ENCODE data around the gene JADE2.
"Not testable (repeated sequence)": the region's sequence is repeated elsewhere in the genome, so short reads cannot be mapped to it uniquely, and the experiment has no call there.

JADE2 gene

DNA sequence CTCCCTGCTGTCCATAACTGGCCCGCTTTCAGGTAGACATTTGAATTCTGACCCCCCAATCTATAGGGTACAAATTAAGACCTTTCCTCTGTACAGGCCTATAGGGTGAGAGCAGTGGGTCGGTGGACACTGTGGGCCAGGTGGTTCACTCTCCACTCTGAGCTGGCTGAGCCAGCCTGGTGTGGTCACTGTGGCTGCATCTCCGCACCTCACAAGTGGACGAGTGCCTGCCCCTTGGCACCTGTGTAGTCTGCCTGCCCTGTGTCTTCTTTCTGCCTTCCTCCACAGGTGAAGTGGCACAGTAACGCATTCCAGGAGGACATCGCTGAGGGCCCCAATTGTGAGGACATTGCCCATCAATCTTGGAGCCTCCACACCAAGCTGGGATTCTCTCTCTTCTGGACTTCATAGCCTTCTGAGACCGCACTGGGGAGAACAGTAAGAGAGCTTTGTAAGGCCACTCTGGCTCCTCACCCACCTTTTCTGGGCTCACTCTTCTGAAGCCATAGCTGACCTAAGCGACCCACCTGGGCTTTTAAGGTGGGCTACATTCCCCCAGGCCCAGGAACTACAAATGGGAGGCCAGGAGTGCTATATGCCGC, 33.5 kb upstream of the JADE2 start:
- TF ChIP-seq, protein P1, sequence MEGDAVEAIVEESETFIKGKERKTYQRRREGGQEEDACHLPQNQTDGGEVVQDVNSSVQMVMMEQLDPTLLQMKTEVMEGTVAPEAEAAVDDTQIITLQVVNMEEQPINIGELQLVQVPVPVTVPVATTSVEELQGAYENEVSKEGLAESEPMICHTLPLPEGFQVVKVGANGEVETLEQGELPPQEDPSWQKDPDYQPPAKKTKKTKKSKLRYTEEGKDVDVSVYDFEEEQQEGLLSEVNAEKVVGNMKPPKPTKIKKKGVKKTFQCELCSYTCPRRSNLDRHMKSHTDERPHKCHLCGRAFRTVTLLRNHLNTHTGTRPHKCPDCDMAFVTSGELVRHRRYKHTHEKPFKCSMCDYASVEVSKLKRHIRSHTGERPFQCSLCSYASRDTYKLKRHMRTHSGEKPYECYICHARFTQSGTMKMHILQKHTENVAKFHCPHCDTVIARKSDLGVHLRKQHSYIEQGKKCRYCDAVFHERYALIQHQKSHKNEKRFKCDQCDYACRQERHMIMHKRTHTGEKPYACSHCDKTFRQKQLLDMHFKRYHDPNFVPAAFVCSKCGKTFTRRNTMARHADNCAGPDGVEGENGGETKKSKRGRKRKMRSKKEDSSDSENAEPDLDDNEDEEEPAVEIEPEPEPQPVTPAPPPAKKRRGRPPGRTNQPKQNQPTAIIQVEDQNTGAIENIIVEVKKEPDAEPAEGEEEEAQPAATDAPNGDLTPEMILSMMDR (conservative IDR thresholded peaks at IDR 0.05; ENCODE audit: low read depth, low read length): no peak
- DNase-seq (ENCODE audit: low read depth): no peak
- H3K4me3 ChIP-seq (ENCODE audit: low read length): no peak overlapping the region

DNA sequence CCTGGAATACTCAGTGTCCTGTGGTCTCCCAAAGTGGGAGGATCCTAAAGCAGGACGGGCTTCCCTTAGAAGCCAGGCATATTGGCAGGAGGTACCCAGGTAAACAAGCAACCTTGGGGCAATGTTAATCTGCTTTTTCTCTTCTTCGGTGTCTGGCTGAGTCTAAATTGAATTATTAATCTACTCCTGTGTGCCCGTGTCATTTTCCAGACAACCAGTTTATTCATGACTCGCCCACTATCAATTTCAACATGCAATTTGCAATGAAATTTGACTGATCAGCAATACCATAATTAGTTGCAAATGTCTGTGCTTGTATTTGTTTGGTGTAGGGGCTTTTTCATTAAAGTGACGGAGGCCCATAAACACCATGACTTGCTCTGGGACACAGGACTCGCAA, 32.9 kb upstream of the JADE2 start:
- TF ChIP-seq, protein P1 (conservative IDR thresholded peaks at IDR 0.05; ENCODE audit: low read depth, low read length): no peak
- H3K4me3 ChIP-seq (ENCODE audit: low read length): no peak overlapping the region
- DNase-seq (ENCODE audit: low read depth): no peak

DNA sequence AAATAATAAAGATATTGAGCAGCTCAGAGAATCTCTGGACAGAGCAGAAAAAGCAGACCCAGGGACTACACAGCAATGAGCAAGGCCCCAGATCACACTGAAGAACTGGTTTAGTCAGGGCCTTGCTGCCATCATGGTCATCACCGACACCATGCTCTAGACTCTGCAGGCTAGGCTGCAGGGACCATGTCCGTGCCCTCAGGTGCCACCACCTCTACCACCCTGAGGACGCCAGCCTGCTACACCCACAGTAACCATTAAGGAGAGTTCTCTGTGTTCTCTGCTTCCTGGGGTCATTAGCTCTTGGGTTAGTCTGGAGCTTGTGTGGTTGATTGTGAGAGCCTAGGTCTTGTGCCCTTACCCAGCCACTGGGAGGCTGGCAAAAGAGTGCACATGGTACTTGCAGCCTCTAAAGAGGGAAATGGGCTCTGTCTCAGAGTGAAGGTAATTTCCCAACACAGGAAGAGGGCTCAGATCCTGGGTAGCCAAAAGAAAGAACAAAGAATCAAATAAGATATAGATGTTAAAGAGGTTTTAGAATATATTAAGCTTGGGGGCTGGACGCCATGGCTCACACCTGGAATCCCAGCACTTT, 31.9 kb upstream of the JADE2 start:
- DNase-seq (ENCODE audit: low read depth): no peak

DNA sequence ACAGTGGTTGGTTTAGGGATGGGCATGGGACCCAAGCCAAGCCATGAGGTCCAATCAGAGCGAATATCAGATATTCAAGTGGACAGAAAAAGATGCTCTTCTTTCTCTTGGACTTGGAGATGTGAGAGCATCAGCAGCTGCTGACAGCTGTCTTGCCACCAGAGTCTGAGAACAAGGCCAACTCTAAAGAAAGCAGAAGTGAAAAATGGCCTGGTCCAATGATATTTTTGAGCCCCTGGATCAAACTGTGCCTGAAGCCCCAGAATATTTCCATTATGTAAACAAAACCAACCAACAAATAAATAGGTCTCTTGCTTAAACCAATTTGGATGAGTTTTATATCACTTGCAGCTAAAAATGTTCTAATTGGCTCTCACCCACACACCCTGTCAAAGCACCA, 30.7 kb upstream of the JADE2 start:
- H3K4me3 ChIP-seq (ENCODE audit: low read length): no peak overlapping the region
- DNase-seq (ENCODE audit: low read depth): no peak
- TF ChIP-seq, protein P1 (conservative IDR thresholded peaks at IDR 0.05; ENCODE audit: low read depth, low read length): no peak

More for the DNA sequence above, 31.9 kb upstream of the JADE2 start:
- TF ChIP-seq, protein P1 (conservative IDR thresholded peaks at IDR 0.05; ENCODE audit: low read depth, low read length): no peak
- H3K4me3 ChIP-seq (ENCODE audit: low read length): no peak overlapping the region

DNA sequence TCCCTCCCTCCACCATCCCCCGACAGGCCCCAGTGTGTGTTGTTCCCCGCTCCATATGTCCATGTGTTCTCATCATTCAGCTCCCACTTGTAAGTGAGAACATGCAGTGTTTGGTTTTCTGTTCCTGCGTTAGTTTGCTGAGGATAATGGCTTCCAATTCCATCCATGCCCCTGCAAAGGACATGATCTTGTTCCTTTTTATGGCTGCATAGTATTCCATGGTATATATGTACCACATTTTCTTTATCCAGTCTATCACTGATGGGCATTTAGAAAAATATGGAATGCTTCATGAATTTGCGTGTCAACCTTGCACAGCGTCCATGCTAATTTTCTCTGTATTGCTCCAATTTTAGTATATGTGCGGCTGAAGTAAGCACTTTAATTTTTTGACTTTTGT, 25.6 kb upstream of the JADE2 start:
- H3K4me3 ChIP-seq (ENCODE audit: low read length); DNase-seq (ENCODE audit: low read depth): not testable (repeated sequence)

DNA sequence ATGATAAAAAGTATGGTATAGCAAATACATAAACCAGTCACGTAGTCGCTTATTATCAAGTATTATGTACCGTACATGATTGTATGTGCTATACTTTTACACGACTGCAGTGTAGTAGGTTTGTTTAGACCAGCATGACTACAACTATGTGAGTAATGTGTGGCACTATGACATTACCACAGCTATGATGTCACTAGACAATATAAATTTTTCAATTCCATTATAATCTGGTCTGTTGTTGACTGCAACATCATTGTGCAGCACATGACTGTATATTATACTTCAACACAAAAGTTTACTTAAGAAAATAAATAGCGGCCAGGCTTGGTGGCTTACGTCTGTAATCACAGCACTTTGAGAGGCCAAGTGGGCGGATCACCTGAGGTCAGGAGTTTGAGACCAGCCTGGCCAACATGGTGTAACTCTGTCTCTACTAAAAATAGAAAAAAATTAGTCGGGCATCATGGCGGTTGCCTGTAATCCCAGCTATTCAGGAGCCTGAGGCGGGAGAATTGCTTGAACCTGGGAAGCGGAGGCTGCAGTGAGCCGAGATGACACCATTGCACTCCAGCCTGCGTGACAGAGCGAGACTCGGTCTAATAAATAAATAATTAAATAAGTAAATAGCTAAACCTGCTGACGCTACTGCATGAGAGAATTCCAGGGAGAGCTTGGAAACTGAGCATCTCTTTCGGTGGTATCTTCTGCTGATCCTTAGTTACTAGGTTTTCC, 24.6 kb upstream of the JADE2 start:
- TF ChIP-seq, protein P1 (conservative IDR thresholded peaks at IDR 0.05; ENCODE audit: low read depth, low read length): no peak
- no peak for DNase-seq (ENCODE audit: low read depth)
- H3K4me3 ChIP-seq (ENCODE audit: low read length): no peak overlapping the region

DNA sequence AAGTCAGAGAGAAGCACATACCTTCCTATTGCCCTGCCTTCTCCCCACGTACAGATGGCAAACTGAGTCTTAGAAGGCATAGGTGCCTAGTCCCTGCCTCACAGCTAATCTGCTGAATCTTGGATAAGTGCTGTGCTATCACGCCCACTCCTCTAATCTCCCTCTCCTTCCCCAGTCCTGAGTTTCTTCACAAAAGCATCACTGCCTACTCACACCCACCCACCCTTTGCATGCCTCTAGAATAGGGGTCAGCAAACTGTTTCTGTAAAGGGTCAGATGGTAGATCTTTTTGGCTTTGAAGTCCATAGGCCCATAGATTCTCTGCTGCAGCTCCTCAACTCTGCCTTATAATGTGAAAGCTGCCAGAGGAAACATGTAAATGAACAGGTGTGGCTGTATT, 23.2 kb upstream of the JADE2 start:
- DNase-seq (ENCODE audit: low read depth): no peak
- no peak overlapping the region for H3K4me3 ChIP-seq (ENCODE audit: low read length)
- TF ChIP-seq, protein P1 (conservative IDR thresholded peaks at IDR 0.05; ENCODE audit: low read depth, low read length): no peak

All from retinal pigment epithelial cell (primary cell).